Nucleus accumbens (tissue), 56 donors: ENCODE results near the gene FBXO2.
"Not testable (repeated sequence)": the region's sequence is repeated elsewhere in the genome, so short reads cannot be mapped to it uniquely, and the experiment has no call there.

Source experiments
- DNase-seq, 56 donors: peaks; one replicate each; lab custom pipeline; 2025; lab: John Stamatoyannopoulos, UW

The FBXO2 gene

DNA sequence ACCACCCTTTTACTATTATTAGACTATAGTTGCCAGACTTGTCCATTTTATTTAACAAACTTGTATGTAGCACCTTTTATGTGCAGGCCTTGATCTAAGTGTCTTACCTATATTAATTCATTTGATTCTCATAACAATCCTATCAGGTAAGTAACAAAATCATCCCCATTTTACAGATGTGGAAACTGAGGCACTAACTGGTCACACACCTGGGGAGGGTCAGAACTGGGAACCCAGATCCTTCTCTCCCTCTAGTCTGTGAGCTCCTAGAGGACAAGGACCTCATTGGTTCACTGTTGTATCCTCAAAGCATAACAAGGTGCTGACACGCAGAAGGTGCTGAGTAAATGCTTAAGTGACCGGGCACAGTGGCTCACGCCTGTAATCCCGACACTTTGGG, 14.9 kb downstream of the FBXO2 start:
- DNase-seq = no peak

DNA sequence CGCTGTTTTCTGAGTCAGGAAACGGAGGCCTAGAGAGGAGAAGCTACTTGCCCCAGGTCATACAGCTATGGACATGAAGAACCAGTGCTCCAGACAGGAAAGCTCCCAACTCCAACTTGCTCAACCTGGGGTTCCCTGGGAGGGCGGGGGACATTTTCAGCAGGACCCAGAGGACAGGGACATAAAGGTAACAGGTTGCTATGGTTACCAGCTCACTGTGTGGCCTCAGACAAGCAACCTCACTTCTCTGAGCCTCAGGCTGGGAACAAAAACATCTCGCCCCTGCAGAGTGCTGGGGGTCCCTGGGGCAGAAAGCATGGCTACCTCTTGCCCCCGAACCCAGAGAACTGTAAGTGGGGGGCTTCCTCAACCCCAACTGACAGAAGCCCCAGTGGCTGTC, 16.1 kb downstream of the FBXO2 start:
- DNase-seq = no peak

DNA sequence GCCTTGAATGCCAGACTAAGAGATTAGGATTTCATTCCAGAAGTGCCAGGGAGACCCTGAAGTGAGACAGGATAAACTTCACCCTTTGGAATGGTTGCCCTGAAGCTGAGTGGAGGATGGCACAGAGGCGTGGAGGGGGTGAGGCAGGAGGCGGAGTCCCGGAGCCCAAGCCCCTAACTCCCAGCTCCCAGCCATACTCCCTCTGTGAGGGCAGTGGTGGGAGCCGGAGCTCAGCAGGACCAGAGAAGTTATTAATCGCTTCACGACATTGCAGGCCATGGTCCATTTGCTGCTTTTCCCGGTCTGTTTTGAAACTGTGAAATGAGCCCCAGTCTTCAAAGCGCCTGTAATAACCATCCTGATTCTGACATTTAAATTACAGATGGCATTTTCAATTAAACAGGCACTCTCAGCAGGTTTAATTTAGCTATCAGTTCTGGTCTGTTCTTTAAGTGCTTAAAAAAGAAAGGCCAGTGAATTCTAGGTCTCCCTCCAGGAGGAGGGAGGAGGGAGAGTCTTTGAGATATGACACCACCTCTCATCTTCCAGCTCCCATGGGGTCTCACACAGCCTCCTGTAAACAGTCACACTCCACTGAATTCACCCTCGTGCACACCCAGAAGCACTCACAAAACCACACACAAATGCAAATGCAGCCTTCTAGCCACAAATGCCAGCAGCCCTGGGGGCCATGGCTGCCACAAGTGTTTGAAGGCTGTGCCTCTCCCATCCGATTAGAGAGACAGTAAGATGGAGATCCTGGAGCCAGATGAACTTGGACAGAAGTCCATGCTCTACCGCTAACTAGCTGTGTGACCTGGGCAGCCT, 19.6 kb downstream of the FBXO2 start:
- no peak for DNase-seq

DNA sequence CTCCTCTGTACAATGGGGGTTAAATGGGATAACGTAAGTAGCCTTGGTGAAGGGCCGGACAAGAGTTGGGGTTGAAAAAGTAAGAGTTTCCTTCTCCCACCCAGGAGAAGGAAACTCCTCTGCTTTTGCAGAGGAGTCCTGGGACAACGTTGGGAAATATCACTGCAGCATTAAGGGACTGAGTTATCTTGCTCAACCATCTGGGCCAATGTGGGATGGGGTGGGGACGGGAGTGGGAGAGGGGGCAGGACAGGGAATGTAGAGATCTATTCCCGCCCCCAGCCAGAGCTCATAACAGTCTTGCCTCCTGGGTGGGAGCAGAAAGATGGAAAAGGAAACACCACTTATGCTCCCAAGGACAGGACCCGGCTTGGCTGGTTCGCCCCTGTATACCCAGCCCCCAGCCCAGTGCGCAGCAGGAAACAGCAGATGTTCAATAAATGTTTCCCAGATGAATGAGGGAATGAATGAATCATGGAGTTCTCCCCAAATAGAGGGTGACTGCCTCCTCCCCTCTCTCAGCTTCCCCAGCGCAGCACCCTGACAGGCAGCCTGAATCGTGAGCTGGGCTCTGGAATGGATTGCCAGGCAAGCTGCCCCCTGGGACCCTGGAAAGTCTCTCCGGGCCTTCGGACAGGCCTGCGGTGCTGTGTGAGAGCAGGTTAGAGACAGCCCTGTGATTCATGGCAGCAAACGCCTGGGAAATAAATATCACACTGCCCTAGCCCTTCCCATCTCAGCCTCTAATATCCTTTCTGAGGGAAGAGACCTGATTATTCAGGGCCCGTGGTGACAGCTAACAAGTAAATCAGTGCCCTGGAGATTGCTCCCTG, 24.8 kb downstream of the FBXO2 start:
- no peak for DNase-seq

DNA sequence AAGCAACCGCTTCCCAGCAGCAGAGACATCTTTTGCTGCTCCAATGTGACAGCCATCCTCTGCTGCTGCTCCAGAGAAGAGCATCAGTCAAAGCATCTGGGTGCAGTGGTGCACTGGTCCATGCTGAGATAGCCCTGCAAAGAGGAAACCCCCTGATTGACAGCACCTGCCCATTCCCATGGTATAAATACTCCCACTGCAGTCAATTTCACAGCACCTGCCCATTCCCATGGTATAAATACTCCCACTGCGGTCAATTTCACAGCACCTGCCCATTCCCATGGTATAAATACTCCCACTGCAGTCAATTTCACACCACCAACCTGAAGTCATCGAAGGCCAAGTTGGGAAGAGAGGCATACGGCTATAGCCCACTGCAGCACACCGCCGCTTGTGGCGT, 25.5 kb downstream of the FBXO2 start:
- DNase-seq = no peak

DNA sequence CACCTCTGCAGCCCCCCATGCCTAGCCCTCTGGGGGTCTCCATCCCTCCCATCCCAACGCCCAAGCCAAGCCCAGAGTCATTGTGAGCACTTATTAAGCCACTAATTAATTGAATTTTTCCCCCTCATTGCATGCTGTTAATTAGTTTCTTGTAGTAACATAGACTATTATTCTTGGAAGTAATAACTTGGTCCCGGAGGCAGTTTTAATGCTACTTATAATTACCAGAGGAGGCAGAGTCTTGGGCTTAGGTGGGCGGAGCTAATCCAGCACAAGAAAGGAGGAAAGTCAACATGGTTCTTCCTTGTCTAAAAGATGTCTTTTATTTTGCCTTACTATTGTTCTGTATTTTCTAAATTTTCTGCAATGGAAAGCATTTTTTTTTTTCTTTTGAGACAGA, 27.7 kb downstream of the FBXO2 start:
- no peak for DNase-seq

DNA sequence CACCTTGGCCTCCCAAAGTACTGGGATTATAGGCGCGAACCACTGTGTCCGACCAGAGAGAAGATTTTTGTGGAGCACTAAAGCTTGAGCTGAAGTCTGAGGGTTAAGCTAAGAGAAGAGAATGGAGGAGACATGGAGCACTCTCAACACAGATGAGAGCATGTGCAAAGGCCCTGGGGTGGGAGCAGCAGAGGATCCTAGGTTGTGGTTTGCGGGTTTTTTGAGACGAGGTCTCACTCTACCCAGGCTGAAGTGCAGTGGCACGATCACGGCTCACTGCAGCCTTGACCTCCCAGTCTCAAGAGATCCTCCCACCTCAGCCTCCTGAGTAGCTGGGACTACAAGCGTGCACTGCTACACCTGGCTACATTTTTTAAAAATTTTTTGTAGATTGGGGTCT, 30.5 kb downstream of the FBXO2 start:
- DNase-seq = no peak

DNA sequence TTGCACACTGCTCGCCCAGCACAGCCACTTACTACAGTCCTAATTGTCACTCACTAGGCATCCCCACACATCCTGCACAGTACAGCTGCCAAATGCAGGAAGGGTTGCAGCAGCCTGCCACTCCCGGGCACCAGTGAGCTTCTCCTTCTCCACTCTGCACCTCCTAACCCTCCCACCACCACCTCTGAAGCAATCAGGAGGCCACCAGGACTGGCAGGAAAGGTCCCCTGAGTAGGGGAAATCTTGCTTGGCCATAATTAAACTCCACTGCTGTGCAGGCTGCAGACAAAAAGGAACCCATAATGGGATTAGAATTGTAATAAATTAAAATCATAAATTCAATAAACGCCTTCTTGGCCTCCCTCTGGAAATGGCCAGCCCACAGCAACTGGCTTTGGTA, 31.8 kb downstream of the FBXO2 start:
- no peak for DNase-seq

DNA sequence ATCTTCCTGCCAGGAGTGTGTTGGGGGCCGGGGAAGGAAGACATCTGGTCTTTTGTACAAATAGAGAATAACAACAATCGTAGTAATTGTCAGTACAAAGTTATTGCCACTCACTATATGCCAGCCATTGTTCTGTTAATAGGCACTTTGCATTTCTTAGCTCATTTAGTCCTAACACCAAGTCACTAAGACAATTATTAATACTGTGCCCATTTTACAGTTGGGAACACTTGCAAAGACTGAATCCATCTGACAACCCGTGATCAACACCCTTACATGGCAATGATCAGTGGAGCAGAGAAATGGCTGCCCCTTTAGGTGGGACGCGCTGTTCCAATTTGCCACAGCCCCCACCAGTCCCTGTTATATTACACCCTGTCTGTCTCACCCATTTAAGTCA, 33.3 kb downstream of the FBXO2 start:
- no peak for DNase-seq

DNA sequence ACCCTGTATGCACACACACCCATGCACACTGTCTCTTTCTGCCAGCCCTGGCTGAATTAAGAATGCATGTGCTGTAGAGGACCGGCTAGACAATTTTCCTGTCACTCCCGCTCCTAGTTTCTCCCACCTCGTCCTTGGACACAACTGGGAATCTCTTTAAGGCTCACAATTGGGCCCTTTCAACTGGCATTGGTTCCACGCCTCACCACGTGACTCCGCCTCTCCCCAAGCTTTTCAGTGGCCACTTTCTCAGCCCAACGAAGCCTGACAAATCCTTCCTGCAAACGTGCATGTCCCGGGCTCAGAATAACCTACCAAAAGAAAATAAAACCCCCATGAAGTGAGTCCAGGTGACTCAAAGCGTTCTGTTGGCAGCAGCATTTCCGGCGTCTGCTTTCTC, 33.8 kb downstream of the FBXO2 start:
- no peak for DNase-seq

DNA sequence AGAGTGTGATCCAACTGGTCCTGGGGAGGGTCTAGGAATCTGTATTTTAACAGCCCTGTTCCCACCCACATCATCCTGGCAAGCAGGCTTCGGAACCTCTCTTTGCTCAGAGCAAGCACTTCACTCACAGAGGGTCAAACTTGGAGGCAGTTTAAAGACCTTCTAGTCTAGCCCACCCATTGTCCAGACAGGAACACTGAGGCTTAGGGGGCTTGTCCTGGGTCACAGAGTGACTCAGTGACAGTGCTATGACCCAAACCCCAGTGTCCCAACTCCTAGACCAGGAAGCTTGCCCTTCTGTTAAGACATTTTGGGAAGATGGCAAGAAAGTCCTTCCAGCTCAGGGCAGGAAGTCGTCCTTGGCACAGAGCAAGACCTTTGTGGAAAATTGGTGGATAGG, 36.5 kb downstream of the FBXO2 start:
- no peak for DNase-seq

DNA sequence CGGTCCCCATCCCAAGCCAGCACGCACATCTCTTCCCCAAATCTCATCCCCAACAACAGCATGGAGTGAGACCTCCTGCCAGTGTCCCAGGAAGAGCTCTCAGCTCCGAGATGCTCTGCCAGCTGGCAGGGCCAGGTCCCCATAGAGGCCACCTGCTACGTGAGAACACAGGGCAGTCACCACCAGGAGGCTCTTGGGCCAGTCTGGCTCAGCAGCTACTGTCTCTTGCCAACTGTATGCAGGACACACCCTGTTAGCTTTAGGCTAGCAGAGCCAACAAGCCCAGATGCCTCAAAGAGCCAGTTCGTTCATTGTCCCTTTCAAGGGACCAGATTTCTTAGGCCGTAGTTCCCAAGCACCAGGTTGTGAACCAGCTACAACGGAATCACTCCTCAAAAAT, 36.9 kb downstream of the FBXO2 start:
- no peak for DNase-seq

DNA sequence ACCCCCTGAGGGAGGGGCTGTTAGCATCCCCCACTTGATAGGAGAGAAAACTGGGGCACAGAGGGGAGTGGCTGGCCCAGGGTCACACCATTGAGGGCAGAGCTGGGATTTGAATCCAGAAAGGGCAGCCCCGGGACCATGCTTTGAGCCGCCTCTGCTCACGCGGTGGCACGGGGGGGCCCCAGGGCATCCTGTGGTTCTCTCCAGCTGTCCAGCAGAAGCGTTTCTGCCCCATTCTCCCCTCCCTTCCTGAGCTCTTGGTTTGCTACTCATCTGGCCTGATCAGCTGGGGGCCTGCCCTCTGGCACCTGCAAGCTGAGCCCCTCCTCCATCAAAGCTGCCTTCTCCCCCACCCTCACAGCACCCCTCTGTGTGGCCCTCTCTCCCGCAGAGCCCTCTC, 37.5 kb downstream of the FBXO2 start:
- DNase-seq = no peak

DNA sequence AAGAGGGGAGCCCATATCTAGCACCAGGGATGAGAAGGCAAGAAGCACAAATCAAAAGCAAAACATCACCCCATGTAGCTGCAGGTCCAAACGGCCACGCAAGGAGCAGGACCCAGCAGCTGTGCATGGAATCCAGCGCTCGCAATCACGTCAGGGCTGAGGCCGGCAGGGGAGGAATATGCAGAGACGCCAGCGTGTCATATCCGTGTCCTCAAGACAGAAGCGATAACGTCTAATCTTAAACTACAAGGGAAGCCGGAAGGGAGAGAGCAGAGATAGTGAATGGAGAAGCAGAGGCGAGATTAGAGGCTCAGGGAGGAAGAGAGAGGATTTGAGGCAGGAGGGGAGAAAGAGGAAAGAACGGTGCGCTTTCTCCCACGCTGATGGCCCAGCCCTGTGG, 39.1 kb downstream of the FBXO2 start:
- DNase-seq = no peak

DNA sequence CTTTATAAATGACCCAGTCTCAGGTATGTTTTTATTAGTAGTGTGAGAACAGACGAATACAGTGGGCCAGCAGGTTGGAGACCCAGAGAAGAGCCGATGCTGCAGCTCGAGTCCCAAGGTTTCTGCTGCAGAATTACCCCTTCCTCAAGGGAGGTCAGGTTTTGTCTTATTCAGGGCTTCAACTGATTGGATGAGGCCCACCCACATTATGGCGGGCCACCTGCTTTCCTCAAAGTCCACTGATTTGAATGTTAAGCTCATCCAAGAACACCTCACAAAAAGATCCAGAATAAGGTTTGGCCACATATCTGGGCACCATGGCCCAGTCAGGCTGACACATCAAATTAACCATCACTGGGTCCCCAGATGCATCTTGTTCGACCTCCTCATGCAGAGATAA, 40.9 kb downstream of the FBXO2 start:
- no peak for DNase-seq

DNA sequence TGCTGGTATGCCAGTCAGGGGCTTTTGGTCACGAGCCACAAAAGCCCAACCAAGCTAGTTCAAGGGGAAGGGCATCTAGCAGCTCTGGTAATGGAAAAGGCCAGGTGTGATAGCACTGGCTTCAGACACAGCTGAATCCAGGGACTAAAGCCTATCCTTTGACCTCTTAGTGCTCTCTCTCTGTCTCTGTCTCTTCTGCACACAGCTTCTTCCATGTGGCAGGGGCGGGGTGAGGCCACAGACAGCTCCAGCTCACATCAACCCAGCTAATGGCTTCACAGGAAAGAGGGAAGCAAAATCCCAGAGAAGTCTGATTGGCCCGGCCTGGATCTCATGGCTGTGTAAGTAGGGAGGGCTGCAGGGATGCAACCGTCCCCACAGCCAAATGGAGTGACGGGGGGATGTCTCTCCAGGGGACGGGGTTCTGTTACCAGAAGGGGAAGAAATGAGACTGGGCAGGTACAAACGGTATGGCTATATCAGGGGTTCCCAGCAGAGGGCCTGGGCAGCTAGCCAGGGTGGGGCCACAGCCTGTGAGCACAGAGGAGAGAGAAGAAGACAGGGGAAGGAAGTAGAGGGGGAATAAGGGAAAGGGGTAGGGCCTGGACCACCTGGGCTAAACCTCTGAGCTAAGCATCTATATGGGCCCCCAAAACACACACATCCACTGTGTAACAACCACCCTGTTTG, 42.4 kb downstream of the FBXO2 start:
- DNase-seq = no peak

DNA sequence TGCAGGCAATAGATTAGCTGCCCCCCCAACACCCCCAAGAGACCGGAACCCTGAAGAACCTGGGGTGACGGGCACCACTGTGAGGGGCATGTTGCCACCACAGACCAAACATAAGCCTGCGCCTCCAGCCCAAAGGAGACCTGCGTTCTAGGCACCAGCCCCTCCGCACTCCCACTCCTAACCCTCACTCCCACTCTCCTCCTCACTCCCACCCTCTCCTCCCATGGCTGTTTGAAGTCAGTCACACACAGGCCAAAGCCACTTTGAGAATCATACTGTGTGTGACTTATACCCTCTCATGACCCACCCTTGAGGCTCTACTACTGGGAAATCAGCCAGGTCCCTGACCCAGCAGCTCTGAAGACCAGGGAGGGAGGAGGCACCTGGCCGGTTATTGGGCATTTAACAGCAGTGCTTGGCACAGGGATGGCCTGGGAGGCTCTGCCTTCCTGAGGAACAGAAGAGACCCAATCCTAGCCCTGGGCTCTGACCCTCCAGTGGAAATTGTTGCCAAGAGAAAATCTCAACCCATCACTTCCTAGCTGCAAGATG, 43.5 kb downstream of the FBXO2 start:
- no peak for DNase-seq

DNA sequence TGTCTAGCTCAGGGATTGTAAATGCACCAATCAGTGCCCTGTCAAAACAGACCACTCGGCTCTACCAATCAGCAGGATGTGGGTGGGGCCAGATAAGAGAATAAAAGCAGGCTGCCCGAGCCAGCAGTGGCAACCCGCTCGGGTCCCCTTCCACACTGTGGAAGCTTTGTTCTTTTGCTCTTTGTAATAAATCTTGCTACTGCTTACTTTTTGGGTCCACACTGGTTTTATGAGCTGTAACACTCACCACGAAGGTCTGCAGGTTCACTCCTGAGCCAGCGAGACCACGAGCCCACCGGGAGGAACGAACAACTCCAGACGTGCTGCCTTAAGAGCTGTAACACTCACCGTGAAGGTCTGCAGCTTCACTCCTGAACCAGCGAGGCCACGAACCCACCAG, 44.9 kb downstream of the FBXO2 start:
- not testable (repeated sequence) for DNase-seq

DNA sequence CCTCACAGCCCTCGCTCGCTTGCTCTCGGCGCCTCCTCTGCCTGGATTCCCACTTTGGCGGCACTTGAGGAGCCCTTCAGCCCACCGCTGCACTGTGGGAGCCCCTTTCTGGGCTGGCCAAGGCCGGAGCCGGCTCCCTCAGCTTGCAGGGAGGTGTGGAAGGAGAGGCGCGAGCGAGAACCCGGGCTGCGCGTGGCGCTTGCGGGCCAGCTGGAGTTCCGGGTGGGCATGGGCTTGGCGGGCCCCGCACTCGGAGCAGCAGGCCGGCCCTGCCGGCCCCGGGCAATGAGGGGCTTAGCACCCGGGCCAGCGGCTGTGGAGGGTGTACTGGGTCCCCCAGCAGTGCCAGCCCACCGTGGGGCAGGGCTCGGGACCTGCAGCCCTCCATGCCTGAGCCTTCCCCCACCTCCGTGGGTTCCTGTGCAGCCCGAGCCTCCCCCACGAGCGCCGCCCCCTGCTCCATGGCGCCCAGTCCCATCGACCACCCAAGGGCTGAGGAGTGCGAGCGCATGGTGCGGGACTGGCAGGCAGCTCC, 45.6 kb downstream of the FBXO2 start:
- not testable (repeated sequence) for DNase-seq

DNA sequence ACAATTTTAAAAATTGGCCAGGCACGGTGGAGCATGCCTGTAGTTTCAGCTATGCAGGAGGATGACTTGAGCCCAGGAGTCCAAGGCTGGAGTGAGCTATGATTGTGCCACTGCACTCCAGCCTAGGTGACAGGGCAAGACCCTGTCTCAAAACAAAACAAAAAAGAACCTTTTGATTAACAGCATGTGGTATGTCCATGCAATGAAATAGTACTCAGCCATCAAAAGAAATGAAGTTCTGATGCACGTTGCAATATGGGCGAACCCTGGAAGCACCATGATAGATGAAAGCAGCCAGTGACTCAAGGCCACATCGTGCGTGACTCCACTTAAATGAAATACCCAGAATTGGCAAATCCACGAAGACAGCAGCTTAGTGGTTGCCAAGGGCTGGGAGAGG, 47.5 kb downstream of the FBXO2 start:
- no peak for DNase-seq

DNA sequence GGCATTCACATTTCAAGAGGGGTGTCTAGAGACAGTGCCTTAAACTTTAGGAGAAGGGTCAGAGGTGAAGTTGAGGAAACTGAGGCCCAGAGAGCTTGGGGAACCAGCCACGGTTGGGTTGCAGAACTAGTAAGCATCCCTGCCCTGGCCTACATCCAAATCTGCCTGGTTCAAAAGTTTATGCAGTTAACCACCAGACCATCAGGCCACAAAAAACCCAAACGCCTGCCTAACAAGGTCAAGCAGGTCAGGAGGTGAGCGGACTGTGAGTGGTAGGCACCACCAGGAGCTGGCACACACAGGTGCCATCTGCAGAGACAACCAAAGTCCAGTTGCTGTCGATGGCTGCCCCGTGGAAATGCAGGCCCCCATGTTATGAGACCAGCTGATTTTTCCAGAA, 51.2 kb downstream of the FBXO2 start:
- no peak for DNase-seq
